Measurements from ENCODE around the gene VARS2. TPM values are rescaled to one million over a fixed set of nuclear protein-coding genes. Genes with fewer than 3 reads are reported as not detected.

The VARS2 gene
- total RNA-seq, 2 donors from 2014 or later, result 16.6 to 29.7 TPM

GRCh38 chr6:30935018-30935417 is 21.0 kb downstream of the VARS2 start:
- DNase-seq, result no peak
- H3K27ac ChIP-seq, result no peak overlapping the region
- WGBS, 2 donors, result 29 to 48% methylated on average over 3 of the region's 3 CpGs
- H3K4me3 ChIP-seq, result no peak overlapping the region
- H3K9me3 ChIP-seq, result no peaks in the 10 kb centered on the region
- TF ChIP-seq POLR2A (IDR thresholded peaks at IDR 0.05) (no peak), CTCF (IDR thresholded peaks at IDR 0.05) (no peak)
- intact Hi-C loops (cut with DNase I), result no loop called here
- no peaks in the 10 kb centered on the region for H3K36me3 ChIP-seq (replicated peaks in 1 of 2; ENCODE audit: insufficient read depth in 1 of 2, low read depth in 2 of 2)
- no peaks in the 10 kb centered on the region for H3K27me3 ChIP-seq
- ATAC-seq, result no peak
- H3K4me1 ChIP-seq, result peaks cover 45% of the 10 kb centered on the region

GRCh38 chr6:30937265-30937664 is 23.2 kb downstream of the VARS2 start:
- Histone ChIP-seq H3K9me3 (no peaks in the 10 kb centered on the region), H3K36me3 (replicated peaks in 1 of 2; ENCODE audit: insufficient read depth in 1 of 2, low read depth in 2 of 2) (no peaks in the 10 kb centered on the region), H3K27me3 (no peaks in the 10 kb centered on the region), H3K4me1 (peaks cover 39% of the 10 kb centered on the region), H3K27ac (no peak overlapping the region), H3K4me3 (no peak overlapping the region)
- TF ChIP-seq POLR2A (IDR thresholded peaks at IDR 0.05) (no peak), CTCF (IDR thresholded peaks at IDR 0.05) (no peak)
- no peak for ATAC-seq
- DNase-seq, result no peak
- intact Hi-C loops (cut with DNase I), result no loop called here
- 62 to 71% methylated on average over 6 of the region's 6 CpGs for WGBS, 2 donors

- Histone ChIP-seq H3K27me3 (no peaks in the 10 kb centered on the region), H3K36me3 (replicated peaks in 1 of 2; ENCODE audit: insufficient read depth in 1 of 2, low read depth in 2 of 2) (no peaks in the 10 kb centered on the region), H3K4me1 (peaks cover 39% of the 10 kb centered on the region), H3K4me3 (no peak overlapping the region), H3K9me3 (no peaks in the 10 kb centered on the region), H3K27ac (peak overlapping the region in 2 of 4 donors; percentile 48 to 56)
- DNase-seq (no peak), ATAC-seq (peak; percentile 43)
- intact Hi-C loops (cut with DNase I), result no loop called here
- no peak for TF ChIP-seq POLR2A (IDR thresholded peaks at IDR 0.05)
- WGBS, 2 donors, result 42 to 50% methylated on average over 2 to 4 of the region's 4 CpGs
Observed at GRCh38 chr6:30938730-30939129, 24.7 kb downstream of the VARS2 start.

- TF ChIP-seq POLR2A (IDR thresholded peaks at IDR 0.05) (no peak), CTCF (IDR thresholded peaks at IDR 0.05) (no peak)
- ATAC-seq, result peak; percentile 60
Observed at GRCh38 chr6:30939473-30939872, 25.4 kb downstream of the VARS2 start.

GRCh38 chr6:30940361-30940986 is 26.4 kb downstream of the VARS2 start, which contains the start of gene MUCL3:
TSS of gene MUCL3 (plus strand) at chr6:30940973. CDS start at chr6:30941000, 27 bp downstream.
- intact Hi-C loops (cut with DNase I), result no loop called here
- no peak for DNase-seq
- Histone ChIP-seq H3K36me3 (replicated peaks in 1 of 2; ENCODE audit: insufficient read depth in 1 of 2, low read depth in 2 of 2) (no peaks in the 10 kb centered on the region), H3K27me3 (no peaks in the 10 kb centered on the region), H3K4me3 (no peak within 1 kb of the TSS), H3K9me3 (no peaks in the 10 kb centered on the region), H3K27ac (peak within 1 kb of the TSS in 1 of 4 donors; percentile 56), H3K4me1 (peaks cover 39% of the 10 kb centered on the region)
- TF ChIP-seq POLR2A (IDR thresholded peaks at IDR 0.05) (no peak), CTCF (IDR thresholded peaks at IDR 0.05) (no peak)
- WGBS, 2 donors, result 59 to 70% methylated on average over 15 to 16 of the region's 16 CpGs
- ATAC-seq, result no peak

More at GRCh38 chr6:30939473-30939872, 25.4 kb downstream of the VARS2 start:
- WGBS, 2 donors, result 30 to 31% methylated on average over 3 of the region's 3 CpGs
- no peaks in the 10 kb centered on the region for H3K27me3 ChIP-seq
- no peaks in the 10 kb centered on the region for H3K9me3 ChIP-seq
- DNase-seq, result peak; percentile 41 to 72 (median 54)
- intact Hi-C loops (cut with DNase I), result no loop called here
- H3K27ac ChIP-seq, result peak overlapping the region in 1 of 4 donors; percentile 56
- no peaks in the 10 kb centered on the region for H3K36me3 ChIP-seq (replicated peaks in 1 of 2; ENCODE audit: insufficient read depth in 1 of 2, low read depth in 2 of 2)
- peaks cover 39% of the 10 kb centered on the region for H3K4me1 ChIP-seq
- no peak overlapping the region for H3K4me3 ChIP-seq
